ENCODE results near the gene NEK7.

The NEK7 gene

DNA sequence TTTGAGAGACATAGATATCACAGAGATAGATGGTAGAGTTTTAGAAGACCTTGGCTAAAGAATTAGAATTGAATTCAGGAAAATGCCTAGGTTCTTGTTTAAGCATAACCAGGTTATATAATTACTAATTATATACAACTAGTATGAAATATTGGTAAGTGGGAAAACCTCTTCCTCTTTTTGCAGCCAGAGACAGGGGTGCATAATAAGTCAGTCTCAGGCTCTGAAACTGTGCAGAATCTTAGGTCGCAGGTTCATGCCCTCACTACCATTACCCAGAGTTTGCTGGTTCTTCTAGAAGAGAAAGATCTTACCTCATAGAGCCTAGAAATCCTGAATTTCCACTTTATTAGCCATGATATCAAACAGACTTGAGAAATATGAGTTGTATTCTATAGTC, 183.3 kb downstream of the NEK7 start:
- TF ChIP-seq, protein P1, sequence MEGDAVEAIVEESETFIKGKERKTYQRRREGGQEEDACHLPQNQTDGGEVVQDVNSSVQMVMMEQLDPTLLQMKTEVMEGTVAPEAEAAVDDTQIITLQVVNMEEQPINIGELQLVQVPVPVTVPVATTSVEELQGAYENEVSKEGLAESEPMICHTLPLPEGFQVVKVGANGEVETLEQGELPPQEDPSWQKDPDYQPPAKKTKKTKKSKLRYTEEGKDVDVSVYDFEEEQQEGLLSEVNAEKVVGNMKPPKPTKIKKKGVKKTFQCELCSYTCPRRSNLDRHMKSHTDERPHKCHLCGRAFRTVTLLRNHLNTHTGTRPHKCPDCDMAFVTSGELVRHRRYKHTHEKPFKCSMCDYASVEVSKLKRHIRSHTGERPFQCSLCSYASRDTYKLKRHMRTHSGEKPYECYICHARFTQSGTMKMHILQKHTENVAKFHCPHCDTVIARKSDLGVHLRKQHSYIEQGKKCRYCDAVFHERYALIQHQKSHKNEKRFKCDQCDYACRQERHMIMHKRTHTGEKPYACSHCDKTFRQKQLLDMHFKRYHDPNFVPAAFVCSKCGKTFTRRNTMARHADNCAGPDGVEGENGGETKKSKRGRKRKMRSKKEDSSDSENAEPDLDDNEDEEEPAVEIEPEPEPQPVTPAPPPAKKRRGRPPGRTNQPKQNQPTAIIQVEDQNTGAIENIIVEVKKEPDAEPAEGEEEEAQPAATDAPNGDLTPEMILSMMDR (IDR thresholded peaks at IDR 0.05) = no peak
- TF ChIP-seq ZFX (IDR thresholded peaks at IDR 0.05; ENCODE audit: borderline replicate concordance) = no peak
- H3K27ac ChIP-seq = no peak overlapping the region

DNA sequence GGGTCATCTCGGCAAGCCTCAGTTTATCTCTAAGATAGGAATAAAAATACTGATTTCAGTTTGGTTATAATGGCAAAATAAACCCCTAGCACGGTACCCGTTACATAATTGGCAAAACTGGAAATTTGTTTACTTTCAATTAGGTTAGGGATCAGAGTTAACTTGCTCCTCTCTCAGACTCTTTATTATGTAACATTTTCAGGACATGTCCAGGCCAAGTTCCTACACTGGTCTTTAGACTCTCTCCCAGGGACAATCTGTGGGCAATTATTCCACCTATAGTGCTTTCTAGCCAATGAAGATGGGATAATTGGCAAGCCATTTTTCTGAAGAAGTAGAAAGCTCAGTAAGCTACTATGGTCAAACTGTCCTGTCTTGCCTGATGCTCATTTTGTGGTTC, 189.4 kb downstream of the NEK7 start:
- H3K27ac ChIP-seq = no peak overlapping the region
- no peak for TF ChIP-seq ZFX (IDR thresholded peaks at IDR 0.05; ENCODE audit: borderline replicate concordance)
- TF ChIP-seq, protein P1 (IDR thresholded peaks at IDR 0.05) = no peak

DNA sequence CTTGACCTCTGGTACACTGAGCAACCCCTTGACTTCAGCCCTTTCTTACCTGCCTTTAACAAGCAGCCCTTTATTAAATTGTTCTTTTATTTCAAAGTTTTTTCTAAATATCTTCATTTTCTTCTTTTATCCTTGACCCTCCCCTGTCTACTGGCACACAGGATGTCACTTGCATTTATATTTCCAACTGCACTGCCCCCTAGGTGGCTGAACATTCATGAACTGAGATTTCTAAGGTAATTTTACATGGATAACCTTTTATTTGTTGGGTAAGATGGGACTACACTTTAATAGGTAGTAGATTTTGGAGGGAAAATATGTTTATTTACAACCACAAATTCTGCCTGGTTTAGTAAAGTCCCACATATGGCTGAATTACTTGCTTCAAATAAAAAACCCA, 193.7 kb downstream of the NEK7 start:
- TF ChIP-seq, protein P1 (IDR thresholded peaks at IDR 0.05) = peak; percentile 37
- TF ChIP-seq ZFX (IDR thresholded peaks at IDR 0.05; ENCODE audit: borderline replicate concordance) = no peak
- no peak overlapping the region for H3K27ac ChIP-seq

DNA sequence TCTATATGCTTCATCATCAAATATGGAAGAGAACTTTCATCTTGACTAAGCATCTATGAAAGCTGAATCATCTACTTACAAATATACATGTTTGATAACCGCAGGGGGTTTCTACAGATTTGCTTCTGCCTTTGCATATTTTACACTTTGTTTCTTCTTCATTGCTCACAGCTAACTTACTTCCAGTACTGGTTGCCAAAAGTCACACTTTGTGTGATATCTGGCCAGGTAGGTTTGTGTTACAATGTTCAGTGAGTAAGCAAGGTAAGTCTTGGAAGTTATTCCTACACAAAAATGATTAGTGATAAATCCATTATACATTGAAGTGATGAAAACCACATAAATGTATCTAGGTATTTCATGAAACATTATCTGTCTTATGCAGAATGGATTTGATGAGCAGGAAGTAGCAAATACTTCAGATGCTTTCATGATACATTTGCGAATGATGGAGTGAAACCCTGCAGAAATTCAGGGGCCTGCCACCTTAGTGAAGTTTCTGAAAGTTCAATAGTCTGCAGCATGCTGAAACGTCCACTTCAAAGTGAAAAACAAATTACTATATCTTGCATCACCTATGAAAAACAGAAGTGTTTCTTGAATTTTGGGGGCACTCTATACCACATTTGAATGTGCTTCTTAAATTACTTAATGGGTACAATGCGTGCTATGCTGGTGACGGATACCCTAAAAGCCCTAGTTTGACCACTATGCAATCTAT, 196.3 kb downstream of the NEK7 start:
- H3K27ac ChIP-seq = no peak overlapping the region
- TF ChIP-seq, protein P1 (IDR thresholded peaks at IDR 0.05) = no peak
- TF ChIP-seq ZFX (IDR thresholded peaks at IDR 0.05; ENCODE audit: borderline replicate concordance) = no peak

DNA sequence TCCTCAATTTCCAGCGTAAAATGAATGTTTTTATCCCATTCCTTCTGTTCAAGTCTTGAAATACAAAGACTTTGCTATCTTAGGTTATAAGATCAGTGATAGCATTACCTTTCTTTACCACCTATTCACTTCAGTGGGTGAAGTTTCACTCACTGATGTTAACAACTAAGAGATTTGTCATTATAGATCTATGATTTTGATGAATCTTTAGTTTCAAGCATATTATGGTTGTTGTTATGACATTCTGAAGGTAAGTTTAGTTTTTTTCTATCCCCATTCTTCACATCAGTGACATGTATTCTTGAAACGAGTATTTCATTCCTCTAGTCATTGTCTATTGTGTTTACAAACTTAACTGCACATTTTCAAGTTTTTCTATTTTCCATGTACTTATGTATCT, 201.1 kb downstream of the NEK7 start:
- TF ChIP-seq, protein P1 (IDR thresholded peaks at IDR 0.05) = no peak
- no peak for TF ChIP-seq ZFX (IDR thresholded peaks at IDR 0.05; ENCODE audit: borderline replicate concordance)
- no peak overlapping the region for H3K27ac ChIP-seq

DNA sequence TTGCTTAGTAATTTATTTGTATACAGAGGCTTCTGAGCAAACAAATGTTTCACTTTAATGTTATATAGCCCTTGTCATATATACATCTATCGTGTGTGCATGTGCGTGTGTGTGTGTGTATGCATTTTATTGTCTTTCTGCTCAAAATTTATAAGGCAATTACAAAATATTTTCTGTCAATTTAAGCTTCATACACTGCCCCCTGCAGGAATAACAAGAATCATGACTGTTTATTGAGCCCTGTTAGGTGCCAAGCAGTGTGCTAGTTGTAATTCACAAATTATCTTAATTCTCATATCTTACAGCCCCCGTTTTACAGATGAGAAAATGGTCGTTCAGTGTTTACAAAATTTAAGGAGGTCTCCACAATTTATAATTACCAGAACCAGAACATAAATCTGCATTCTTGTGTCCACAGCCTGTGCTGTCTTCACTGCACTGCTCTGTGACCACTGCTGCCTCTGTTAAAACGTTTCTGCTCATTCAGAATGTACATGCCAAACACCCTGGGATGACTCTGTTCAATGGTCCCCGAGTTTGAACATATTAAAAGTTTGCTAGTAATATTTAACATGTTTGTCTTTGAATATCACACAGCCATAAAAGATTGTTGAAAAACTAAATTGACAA, 202.3 kb downstream of the NEK7 start:
- no peak for TF ChIP-seq ZFX (IDR thresholded peaks at IDR 0.05; ENCODE audit: borderline replicate concordance)
- TF ChIP-seq, protein P1 (IDR thresholded peaks at IDR 0.05) = peak; percentile 80
- H3K27ac ChIP-seq = no peak overlapping the region

DNA sequence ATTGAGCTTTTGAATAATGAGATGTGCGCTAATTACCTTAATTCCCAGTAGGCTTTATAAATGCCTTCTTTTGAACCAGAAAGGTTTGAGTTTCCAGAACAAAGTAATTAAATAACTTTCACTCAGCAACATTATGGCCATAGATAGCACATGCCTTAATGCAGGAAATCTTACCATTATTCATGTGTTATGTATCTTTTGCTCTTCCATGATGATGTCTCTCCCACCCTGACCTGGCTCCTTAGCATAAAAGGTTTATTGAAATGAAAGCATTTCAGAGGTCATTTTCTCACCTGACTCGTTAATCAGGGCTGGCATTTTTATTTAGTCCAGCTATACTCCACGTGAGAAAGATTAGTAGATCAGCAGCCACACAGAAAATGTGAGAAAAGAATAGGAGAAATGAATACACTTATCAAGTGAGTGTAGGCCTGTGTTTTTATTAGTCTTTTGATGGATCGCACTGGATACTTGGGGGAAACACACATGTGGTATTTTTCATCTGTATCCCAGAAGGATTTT, 203.5 kb downstream of the NEK7 start:
- H3K27ac ChIP-seq = no peak overlapping the region
- TF ChIP-seq ZFX (IDR thresholded peaks at IDR 0.05; ENCODE audit: borderline replicate concordance) = no peak
- TF ChIP-seq, protein P1 (IDR thresholded peaks at IDR 0.05) = no peak
